DMS53 treated with DMSO at 0.1 percent for 48 hours (cell line): ENCODE measurements around the gene MAP4K4.

Experiments
- DNase-seq: peaks from one replicate; lab custom pipeline; 2025; ENCODE audit not compliant: unreplicated experiment; lab: John Stamatoyannopoulos, UW

Gene MAP4K4

GRCh38 chr2:101861382-101861781, 163.9 kb downstream of the MAP4K4 start:
- DNase-seq: no peak

- DNase-seq: no peak
Measured at GRCh38 chr2:101863534-101863933, 166.0 kb downstream of the MAP4K4 start.

DNA sequence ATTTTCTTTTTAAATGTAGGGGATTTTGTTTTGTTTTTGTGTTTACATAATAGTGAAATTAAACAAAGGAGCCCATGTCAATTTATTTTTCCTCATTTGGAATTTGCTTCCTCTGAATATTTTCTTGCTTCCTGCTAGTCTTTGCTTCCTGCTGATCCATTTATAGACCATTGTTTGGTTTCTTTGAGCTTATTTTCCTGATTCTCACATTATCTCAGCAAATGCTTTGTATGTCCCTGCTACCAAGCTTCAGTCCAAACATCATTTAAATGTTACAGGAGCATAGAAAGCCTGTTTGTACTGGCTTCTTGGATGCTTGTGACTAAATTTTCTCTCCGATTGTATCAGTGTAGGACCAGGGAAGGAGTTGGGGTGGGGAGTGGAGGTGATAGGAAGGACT, 166.9 kb downstream of the MAP4K4 start:
- DNase-seq: no peak

DNA sequence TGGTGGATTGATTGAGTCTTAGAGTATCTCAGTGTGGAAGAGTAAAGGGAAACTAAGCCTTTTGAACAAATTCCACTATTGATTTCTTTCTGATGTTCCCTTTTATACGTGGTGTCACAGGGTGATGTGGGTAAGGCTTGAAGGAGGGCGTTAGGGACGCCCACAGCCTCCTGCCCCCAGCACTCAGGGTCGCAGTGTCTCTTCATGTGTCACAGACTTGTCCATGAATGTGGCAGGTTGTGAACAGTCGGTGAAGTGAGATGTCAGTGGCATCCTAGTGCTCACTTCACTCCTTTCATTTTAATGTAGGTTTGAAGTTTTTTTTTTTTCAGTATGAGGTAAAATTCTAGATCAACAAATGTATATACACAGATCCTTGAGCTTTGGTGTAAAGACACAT, 171.0 kb downstream of the MAP4K4 start:
- DNase-seq: no peak

DNA sequence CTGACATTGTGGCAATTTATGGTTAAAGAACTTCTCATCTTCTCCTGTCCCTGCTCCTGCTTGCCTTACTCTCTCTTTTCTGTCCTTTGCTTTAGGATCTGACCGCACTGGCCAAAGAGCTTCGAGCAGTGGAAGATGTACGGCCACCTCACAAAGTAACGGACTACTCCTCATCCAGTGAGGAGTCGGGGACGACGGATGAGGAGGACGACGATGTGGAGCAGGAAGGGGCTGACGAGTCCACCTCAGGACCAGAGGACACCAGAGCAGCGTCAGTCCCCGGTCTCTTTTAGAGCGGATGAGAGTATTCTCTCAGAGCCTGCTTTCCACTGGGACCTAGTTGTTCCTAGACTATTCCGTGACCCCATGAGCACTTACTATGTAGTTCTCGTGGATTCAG, 172.0 kb downstream of the MAP4K4 start:
- no peak for DNase-seq

GRCh38 chr2:101870444-101870843, 172.9 kb downstream of the MAP4K4 start:
- DNase-seq: no peak

DNA sequence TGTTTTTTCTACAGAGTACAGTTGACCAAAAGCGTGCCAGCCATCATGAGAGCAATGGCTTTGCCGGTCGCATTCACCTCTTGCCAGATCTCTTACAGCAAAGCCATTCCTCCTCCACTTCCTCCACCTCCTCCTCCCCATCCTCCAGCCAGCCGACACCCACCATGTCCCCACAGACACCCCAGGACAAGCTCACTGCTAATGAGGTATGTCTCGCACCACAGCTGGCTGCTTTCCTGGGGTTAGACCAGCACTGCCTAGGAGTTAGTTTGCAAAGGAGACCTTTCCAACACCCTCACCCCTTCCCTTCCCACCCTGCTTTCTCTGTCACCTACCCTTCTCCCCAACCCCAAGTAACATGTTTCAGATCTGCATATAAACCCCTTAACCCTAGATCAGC, 174.0 kb downstream of the MAP4K4 start:
- DNase-seq: no peak

DNA sequence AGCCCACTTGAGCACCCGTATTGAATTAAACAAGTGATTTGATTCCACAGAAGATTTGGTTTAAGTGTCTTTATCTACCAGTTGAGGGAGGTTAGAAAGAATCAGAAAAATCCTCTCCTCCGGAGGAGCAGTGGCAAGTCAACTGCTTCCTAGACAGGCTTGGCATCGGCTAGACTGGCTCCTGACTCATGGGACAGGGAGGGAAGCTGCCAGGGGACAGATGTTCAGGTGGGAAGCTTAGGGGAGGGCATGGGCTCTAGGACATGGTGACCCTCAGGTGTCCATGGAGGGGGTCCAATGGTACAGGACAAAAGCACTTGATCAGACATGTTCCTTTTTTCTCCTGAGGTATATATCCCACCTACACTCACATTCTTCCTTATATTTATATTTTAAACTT, 175.0 kb downstream of the MAP4K4 start:
- no peak for DNase-seq

GRCh38 chr2:101873543-101873942, 176.0 kb downstream of the MAP4K4 start:
- no peak for DNase-seq

DNA sequence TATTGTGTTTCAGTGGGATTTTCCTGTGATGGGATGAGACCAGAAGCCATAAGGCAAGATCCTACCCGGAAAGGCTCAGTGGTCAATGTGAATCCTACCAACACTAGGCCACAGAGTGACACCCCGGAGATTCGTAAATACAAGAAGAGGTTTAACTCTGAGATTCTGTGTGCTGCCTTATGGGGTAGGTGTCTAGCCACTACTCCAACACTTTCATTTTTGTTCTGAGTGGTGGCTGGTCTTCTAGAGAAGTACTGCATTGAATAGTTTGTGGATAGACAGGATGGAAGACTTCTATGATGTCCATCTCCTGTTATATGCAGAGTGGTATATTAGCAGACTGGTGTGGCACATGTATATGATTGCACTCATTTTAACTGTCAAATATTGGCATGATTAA, 176.6 kb downstream of the MAP4K4 start:
- no peak for DNase-seq

DNA sequence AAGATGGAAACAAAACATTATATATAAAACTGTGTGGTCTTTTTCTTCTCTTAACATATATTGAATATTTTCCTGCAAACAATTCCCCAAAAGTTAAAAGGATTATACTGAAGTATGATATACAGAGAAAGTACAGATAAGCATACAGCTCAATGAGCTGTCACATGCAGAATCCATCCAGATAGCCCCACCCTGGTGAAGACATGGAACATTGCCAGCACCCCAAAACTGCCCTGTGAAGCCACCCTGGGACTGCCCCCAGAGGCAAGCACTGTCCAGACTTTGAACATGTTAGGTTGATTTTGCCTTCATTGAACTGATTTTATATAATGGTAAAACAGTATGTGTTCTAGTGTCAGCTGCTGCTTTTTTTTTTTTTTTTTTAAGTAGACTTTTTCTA, 182.0 kb downstream of the MAP4K4 start:
- no peak for DNase-seq

GRCh38 chr2:101881131-101881530, 183.6 kb downstream of the MAP4K4 start:
- no peak for DNase-seq

- DNase-seq: no peak
Measured at GRCh38 chr2:101882769-101883307, 185.3 kb downstream of the MAP4K4 start.

GRCh38 chr2:101883860-101884259, 186.4 kb downstream of the MAP4K4 start:
- peak; percentile 55 for DNase-seq

DNA sequence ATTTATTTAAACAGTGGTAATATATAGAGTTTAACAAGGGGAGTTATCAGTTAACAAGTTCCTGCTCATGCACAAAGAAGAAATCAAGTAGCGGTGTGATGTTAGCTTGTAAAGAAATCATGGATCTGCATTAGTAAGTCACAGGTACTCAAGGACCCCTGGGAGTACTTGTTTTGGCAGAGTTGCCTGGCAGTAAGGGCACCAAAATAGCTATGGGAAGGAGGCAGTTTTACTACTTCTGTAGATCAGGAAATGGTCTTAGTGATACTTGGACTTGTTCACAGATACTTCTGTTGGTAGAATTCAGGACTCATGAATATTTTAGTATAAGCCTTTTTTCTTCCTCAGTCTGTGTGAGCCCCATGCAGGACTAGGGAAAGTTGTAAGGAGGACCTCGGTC, 186.9 kb downstream of the MAP4K4 start:
- no peak for DNase-seq

GRCh38 chr2:101887328-101887727, 189.8 kb downstream of the MAP4K4 start:
- no peak for DNase-seq

- no peak for DNase-seq
Measured at GRCh38 chr2:101889460-101890098, 192.1 kb downstream of the MAP4K4 start.

GRCh38 chr2:101892377-101892776, 194.9 kb downstream of the MAP4K4 start:
- DNase-seq: no peak

- no peak for DNase-seq
Measured at GRCh38 chr2:101893681-101894381, 196.3 kb downstream of the MAP4K4 start.

- no peak for DNase-seq
Measured at GRCh38 chr2:101895039-101895438, 197.5 kb downstream of the MAP4K4 start.

DNA sequence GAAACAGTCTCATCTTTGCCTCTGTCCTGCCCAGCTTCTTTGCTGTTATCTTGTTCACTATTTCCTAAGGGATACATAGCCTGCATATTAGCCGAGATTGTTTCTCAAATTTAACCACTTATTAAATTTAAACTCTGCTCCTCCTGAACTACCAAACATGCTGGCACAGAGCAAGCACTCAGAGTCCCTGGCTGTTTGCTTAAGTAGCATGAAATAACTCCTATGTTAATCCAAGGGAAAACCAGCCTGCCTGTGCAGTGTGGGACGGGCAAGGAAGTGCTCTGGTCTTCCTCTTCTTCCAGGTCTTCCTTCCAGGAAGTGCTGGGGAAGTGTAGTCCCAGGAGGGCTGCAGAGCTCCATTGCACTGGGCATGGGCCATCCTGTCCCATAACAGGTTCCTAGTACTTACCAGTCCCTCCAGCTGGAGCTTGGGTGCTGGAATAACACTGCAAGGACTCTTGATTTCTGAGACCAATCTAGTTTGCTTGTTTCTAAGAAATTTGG, 198.4 kb downstream of the MAP4K4 start:
- DNase-seq: no peak

GRCh38 chr2:101897301-101897700, 199.8 kb downstream of the MAP4K4 start:
- DNase-seq: no peak
